ENCODE measurements around the gene ERBIN. TPM values are rescaled to one million over a fixed set of nuclear protein-coding genes. Genes with fewer than 3 reads are reported as not detected.

ERBIN gene
- total and polyA plus RNA-seq, 7 donors: 31.9 to 101 (median 64.9) TPM

- intact Hi-C loops (cut with DNase I): no loop called here
- H3K27me3 ChIP-seq: no peaks in the 10 kb centered on the region
- no peak overlapping the region for H3K4me3 ChIP-seq
- TF ChIP-seq EP300 (IDR thresholded peaks at IDR 0.05) (no peak), POLR2AphosphoS5 (IDR thresholded peaks at IDR 0.05) (no peak), POLR2A (IDR thresholded peaks at IDR 0.05) (no peak), CTCF (IDR thresholded peaks at IDR 0.05) (no peak)
- H3K9me3 ChIP-seq: no peaks in the 10 kb centered on the region
- no peak for DNase-seq
- H3K4me1 ChIP-seq: peaks cover 0 to 43% (median 34%) of the 10 kb centered on the region in 4 donors
- no peaks in the 10 kb centered on the region for H3K36me3 ChIP-seq
- H3K27ac ChIP-seq: no peak overlapping the region
Observed at GRCh38 chr5:65961633-65962032, 35.3 kb downstream of the ERBIN start.

GRCh38 chr5:65967288-65968066 is 41.1 kb downstream of the ERBIN start:
- H3K4me1 ChIP-seq: peaks cover 0 to 67% (median 42%) of the 10 kb centered on the region in 4 donors
- no peaks in the 10 kb centered on the region for H3K9me3 ChIP-seq
- DNase-seq: no peak
- 89 to 93% methylated on average over 7 of the region's 7 CpGs for WGBS, 2 donors
- no peaks in the 10 kb centered on the region for H3K27me3 ChIP-seq
- intact Hi-C loops (cut with DNase I): no loop called here
- H3K4me3 ChIP-seq: no peak overlapping the region
- H3K36me3 ChIP-seq: no peaks in the 10 kb centered on the region
- H3K27ac ChIP-seq: no peak overlapping the region
- TF ChIP-seq POLR2AphosphoS5 (IDR thresholded peaks at IDR 0.05): no peak
- no peak for TF ChIP-seq EP300 (IDR thresholded peaks at IDR 0.05)
- TF ChIP-seq CTCF (IDR thresholded peaks at IDR 0.05): no peak

GRCh38 chr5:65969539-65970393 is 43.4 kb downstream of the ERBIN start:
- 47 to 78% methylated on average over 2 of the region's 2 CpGs for WGBS, 2 donors
- intact Hi-C loops (cut with DNase I): no loop called here
- Histone ChIP-seq H3K36me3 (no peaks in the 10 kb centered on the region), H3K4me3 (peak overlapping the region in 1 of 4 donors; percentile 15), H3K4me1 (peaks cover 0 to 59% (median 42%) of the 10 kb centered on the region in 4 donors), H3K9me3 (no peaks in the 10 kb centered on the region), H3K27ac (no peak overlapping the region), H3K27me3 (no peaks in the 10 kb centered on the region)
- TF ChIP-seq CTCF (IDR thresholded peaks at IDR 0.05) (no peak), POLR2A (IDR thresholded peaks at IDR 0.05) (no peak), EP300 (IDR thresholded peaks at IDR 0.05) (no peak), POLR2AphosphoS5 (IDR thresholded peaks at IDR 0.05) (no peak)
- DNase-seq: no peak

- no peak overlapping the region for H3K27ac ChIP-seq
- no peaks in the 10 kb centered on the region for H3K36me3 ChIP-seq
- H3K4me3 ChIP-seq: peak overlapping the region in 1 of 4 donors; percentile 15
- WGBS, 2 donors: 60 to 75% methylated on average over 7 of the region's 7 CpGs
- H3K9me3 ChIP-seq: no peaks in the 10 kb centered on the region
- no peak for DNase-seq
- H3K4me1 ChIP-seq: peaks cover 0 to 51% (median 42%) of the 10 kb centered on the region in 4 donors
- H3K27me3 ChIP-seq: no peaks in the 10 kb centered on the region
- TF ChIP-seq POLR2A (IDR thresholded peaks at IDR 0.05) (no peak), POLR2AphosphoS5 (IDR thresholded peaks at IDR 0.05) (no peak), EP300 (IDR thresholded peaks at IDR 0.05) (no peak), CTCF (IDR thresholded peaks at IDR 0.05) (no peak)
- intact Hi-C loops (cut with DNase I): no loop called here
Observed at GRCh38 chr5:65970481-65971367, 44.3 kb downstream of the ERBIN start.
